Measurements from ENCODE around the gene TENM4. TPM values are rescaled to one million over a fixed set of nuclear protein-coding genes. Genes with fewer than 3 reads are reported as not detected.

The TENM4 gene
- total and polyA plus RNA-seq, 2 of the 8 experiments (the other 6 are each of a cell fraction or from before 2014, with no cell fraction given): 3.5 to 7.2 TPM

- no peak overlapping the region for H2BK12ac ChIP-seq (ENCODE audit: low read depth, low read length)
- H3K27me3 ChIP-seq (replicated peaks in 1 of 4; ENCODE audit: control insufficient read depth in 3 of 4, extremely low read depth in 1 of 4, insufficient read depth in 3 of 4, low read length in 3 of 4): no peaks in the 10 kb centered on the region; a peak in 2 of 7 replicates
- no peak for TF ChIP-seq TBP (IDR thresholded peaks at IDR 0.05; ENCODE audit: low read depth, low read length)
- no peak for TF ChIP-seq CBX5 (IDR thresholded peaks at IDR 0.05; ENCODE audit: low read depth, low read length)
- no peak for TF ChIP-seq JUND (IDR thresholded peaks at IDR 0.05; ENCODE audit: low read length)
- no peak overlapping the region for H3K23ac ChIP-seq (ENCODE audit: insufficient read length)
- no peak overlapping the region for H2AK5ac ChIP-seq (ENCODE audit: low read depth, low read length)
- no peak overlapping the region for H4K5ac ChIP-seq (ENCODE audit: insufficient read length, low read depth, low read length)
- no peak overlapping the region for H3K56ac ChIP-seq (replicated peaks; ENCODE audit: insufficient read length, low read depth, low read length)
- DNase-seq (ENCODE audit: low read depth in 1 of 2, low spot score in 2 of 2) (no peak), FAIRE-seq (no peak)
- H3K18ac ChIP-seq (ENCODE audit: extremely low read depth, low read length): no peak overlapping the region
- H4K91ac ChIP-seq (replicated peaks; ENCODE audit: insufficient read length, low read length): no peak overlapping the region
- no peak overlapping the region for H2BK5ac ChIP-seq (ENCODE audit: low read depth, low read length)
- H3K9ac ChIP-seq (replicated peaks in 1 of 4; ENCODE audit: extremely low read depth in 1 of 4, low read depth in 3 of 4, low read length in 3 of 4): no peak overlapping the region
- peaks cover 0 to 4% (median 1%) of the 10 kb centered on the region in 4 experiments; a peak in 2 of 7 replicates for H3K4me1 ChIP-seq (replicated peaks in 1 of 4; ENCODE audit: control insufficient read depth in 3 of 4, insufficient read depth in 4 of 4, low read length in 3 of 4)
- no peak overlapping the region for H2AFZ ChIP-seq (ENCODE audit: low read length)
- no peaks in the 10 kb centered on the region for H3K36me3 ChIP-seq (ENCODE audit: control insufficient read depth in 2 of 4, insufficient read depth in 4 of 4, low read length in 3 of 4)
- ChIA-PET POLR2A (ENCODE audit: partially characterized antibody) (no interaction called here), CTCF (ENCODE audit: partially characterized antibody) (no interaction called here)
- H3K79me2 ChIP-seq (ENCODE audit: control insufficient read depth in 1 of 2, insufficient read depth in 2 of 2, low read length in 2 of 2): no peaks in the 10 kb centered on the region; a peak in 1 of 4 replicates
- no peak overlapping the region for H3K4me2 ChIP-seq (ENCODE audit: insufficient read depth in 1 of 2, low read depth in 2 of 2, low read length in 2 of 2)
- no peak overlapping the region for H4K8ac ChIP-seq (ENCODE audit: extremely low read depth, insufficient read depth, low read length)
- H2BK20ac ChIP-seq (ENCODE audit: low read length): no peak overlapping the region
- H3K27ac ChIP-seq (ENCODE audit: low read depth, low read length): no peak overlapping the region
- H3K23me2 ChIP-seq (ENCODE audit: low read depth, low read length): no peaks in the 10 kb centered on the region
- H3K79me1 ChIP-seq (ENCODE audit: low read depth, low read length): no peaks in the 10 kb centered on the region; the same call in 1 of the 2 replicates
- H4K20me1 ChIP-seq (replicated peaks in 1 of 2; ENCODE audit: control insufficient read depth in 1 of 2, insufficient read depth in 2 of 2, low read length in 2 of 2): peaks cover 0 to 4% of the 10 kb centered on the region in 2 experiments
- WGBS, 2 experiments (ENCODE audit: extremely low coverage in 1 of 2, insufficient coverage in 1 of 2, insufficient read length in 1 of 2, insufficient replicate concordance in 2 of 2, low coverage in 1 of 2, low lambda C conversion rate in 2 of 2, missing lambda C conversion rate in 1 of 2): 83% methylated on average over 5 of the region's 5 CpGs; no CpG with 5 or more reads in 1 of the 2 experiments
- no peak overlapping the region for H2BK15ac ChIP-seq (ENCODE audit: low read length)
- no peak overlapping the region for H3K4ac ChIP-seq (replicated peaks; ENCODE audit: insufficient read length, low read depth, low read length)
- no peak overlapping the region for H2BK120ac ChIP-seq (replicated peaks; ENCODE audit: low read depth, low read length)
- H3K9me3 ChIP-seq (ENCODE audit: insufficient read depth in 2 of 2, low read depth in 1 of 2, low read length in 1 of 2): no peaks in the 10 kb centered on the region
- H3K14ac ChIP-seq (ENCODE audit: insufficient read length): no peak overlapping the region
- H3K4me3 ChIP-seq (ENCODE audit: extremely low read depth in 1 of 4, insufficient read depth in 2 of 4, low read depth in 3 of 4, low read length in 4 of 4): no peak overlapping the region
Measured at GRCh38 chr11:79427611-79428327, 13.1 kb downstream of the TENM4 start.
